CD4-positive, alpha-beta T cell treated with Interleukin-21 for 1 hour (primary cell): ENCODE measurements around the gene RMDN3.

Experiments used
- DNase-seq: peaks from one replicate; pipeline ENCODE4 v3.0.0-alpha.2; 2020

RMDN3 gene

DNA sequence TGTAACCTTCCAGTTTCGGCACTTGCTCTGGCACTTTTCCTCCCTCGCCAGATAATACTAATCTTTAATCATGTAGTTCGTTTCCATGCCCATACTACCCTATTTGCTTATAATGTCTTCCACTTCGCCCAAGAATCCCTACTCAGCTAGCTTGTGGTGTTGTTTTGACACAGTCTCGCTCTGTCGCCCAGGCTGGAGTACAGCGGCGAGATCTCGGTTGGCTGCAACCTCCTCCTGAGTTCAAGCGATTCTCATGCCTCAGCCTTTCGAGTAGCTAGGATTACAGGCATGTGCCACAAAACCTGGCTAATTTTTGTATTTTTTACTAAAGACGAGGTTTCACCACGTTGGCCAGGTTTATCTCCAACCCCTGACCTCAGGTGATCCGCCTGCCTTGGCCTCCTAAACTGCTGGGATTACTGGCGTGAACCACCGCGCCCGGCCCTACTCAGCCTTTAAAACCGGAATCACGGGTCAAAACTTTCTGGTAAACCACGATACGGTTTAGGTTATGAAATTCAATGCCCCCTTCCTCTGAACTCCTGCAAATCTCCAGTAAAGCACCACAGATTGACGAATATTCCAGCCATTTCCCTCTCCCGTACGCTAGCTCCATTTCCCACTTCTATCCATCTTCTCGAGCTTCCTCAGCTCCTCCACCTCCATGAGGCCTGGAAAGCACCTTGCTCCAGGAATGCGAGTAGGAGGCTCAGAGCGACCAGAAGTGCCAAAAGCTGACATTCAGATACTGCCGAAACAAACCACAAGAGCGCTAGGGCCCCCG, 61.0 kb downstream of the RMDN3 start:
- DNase-seq, result no peak

DNA sequence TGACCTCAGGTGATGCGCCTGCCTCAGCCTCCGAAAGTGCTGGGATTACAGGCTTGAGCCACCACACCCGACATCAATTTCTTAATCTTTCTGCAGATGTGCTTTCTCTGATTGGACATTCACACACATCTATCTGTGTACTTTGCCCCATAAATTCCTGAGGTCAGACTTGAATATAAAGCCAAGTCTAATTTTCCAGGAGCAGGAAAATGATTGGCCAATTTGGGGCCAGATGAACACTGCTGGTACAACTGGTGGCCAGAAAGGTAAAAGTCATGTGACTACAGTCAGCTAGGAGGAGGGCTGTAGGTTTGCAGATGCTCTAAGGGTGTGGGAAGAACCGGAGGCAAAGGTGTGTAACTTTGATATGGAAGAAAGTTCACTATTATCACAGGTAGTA, 63.3 kb downstream of the RMDN3 start:
- DNase-seq, result no peak

DNA sequence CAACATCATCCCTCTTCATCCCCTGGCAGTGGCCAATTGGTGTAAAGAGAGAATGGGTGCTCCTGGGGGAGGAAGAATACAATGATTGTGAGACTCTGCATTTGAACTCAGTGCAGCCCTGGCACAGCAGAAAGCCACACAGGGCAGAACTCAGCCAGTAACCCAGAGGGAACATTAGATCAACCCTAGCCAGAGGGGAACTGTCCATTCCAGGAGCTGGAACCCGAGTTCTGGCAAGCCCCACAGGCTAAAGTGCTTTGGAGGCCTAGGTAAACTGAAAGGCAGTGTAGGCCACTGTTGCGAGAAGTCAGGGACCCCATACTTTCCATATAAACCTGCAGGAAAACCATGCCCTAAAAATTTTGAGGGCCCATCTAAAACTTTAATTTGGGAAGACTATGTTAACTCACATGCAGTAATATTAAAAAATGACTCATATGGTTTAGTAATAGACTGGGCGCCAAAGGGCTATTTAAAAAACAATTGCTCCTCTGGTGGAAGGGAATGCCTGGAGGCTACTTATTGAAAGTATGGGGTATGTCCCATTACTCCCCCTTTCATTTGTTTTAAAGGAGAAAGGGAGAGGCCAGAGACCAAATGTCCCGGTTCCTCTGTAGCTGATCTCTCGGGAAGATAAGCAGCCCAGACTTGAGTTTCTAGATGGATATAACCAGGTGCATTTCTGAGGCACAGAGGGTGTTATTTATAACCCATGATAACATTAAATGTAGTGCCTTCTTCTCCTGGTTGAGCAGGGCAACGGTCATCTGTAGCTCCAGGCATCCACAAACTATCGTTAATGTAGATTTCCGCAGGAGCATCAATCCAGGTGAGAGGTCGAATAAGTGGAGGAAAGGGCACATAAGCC, 65.9 kb downstream of the RMDN3 start:
- DNase-seq, result no peak
